ENCODE data around the gene GJB1. TPM values are rescaled to one million over a fixed set of nuclear protein-coding genes. Genes with fewer than 3 reads are reported as not detected.

GJB1 gene
- total RNA-seq, 1 donor from 2014 or later, result not detected

DNA sequence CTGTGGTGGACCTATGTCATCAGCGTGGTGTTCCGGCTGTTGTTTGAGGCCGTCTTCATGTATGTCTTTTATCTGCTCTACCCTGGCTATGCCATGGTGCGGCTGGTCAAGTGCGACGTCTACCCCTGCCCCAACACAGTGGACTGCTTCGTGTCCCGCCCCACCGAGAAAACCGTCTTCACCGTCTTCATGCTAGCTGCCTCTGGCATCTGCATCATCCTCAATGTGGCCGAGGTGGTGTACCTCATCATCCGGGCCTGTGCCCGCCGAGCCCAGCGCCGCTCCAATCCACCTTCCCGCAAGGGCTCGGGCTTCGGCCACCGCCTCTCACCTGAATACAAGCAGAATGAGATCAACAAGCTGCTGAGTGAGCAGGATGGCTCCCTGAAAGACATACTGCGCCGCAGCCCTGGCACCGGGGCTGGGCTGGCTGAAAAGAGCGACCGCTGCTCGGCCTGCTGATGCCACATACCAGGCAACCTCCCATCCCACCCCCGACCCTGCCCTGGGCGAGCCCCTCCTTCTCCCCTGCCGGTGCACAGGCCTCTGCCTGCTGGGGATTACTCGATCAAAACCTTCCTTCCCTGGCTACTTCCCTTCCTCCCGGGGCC lies 1.2 kb downstream of the GJB1 start:
- no peaks in the 10 kb centered on the region for H3K9me3 Mint-ChIP-seq (ENCODE audit: unreplicated experiment)
- no peak overlapping the region for H3K27ac Mint-ChIP-seq (ENCODE audit: unreplicated experiment)
- peaks cover 4% of the 10 kb centered on the region for H3K27me3 Mint-ChIP-seq (ENCODE audit: unreplicated experiment)
- TF ChIP-seq, protein P1, sequence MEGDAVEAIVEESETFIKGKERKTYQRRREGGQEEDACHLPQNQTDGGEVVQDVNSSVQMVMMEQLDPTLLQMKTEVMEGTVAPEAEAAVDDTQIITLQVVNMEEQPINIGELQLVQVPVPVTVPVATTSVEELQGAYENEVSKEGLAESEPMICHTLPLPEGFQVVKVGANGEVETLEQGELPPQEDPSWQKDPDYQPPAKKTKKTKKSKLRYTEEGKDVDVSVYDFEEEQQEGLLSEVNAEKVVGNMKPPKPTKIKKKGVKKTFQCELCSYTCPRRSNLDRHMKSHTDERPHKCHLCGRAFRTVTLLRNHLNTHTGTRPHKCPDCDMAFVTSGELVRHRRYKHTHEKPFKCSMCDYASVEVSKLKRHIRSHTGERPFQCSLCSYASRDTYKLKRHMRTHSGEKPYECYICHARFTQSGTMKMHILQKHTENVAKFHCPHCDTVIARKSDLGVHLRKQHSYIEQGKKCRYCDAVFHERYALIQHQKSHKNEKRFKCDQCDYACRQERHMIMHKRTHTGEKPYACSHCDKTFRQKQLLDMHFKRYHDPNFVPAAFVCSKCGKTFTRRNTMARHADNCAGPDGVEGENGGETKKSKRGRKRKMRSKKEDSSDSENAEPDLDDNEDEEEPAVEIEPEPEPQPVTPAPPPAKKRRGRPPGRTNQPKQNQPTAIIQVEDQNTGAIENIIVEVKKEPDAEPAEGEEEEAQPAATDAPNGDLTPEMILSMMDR (IDR thresholded peaks at IDR 0.05), result no peak
- no peaks in the 10 kb centered on the region for H3K36me3 Mint-ChIP-seq (ENCODE audit: unreplicated experiment)
- peaks cover 3% of the 10 kb centered on the region for H3K4me1 Mint-ChIP-seq (ENCODE audit: unreplicated experiment)
- H3K4me3 Mint-ChIP-seq (ENCODE audit: unreplicated experiment), result no peak overlapping the region
- DNase-seq (ENCODE audit: extremely low spot score, unreplicated experiment), result no peak

DNA sequence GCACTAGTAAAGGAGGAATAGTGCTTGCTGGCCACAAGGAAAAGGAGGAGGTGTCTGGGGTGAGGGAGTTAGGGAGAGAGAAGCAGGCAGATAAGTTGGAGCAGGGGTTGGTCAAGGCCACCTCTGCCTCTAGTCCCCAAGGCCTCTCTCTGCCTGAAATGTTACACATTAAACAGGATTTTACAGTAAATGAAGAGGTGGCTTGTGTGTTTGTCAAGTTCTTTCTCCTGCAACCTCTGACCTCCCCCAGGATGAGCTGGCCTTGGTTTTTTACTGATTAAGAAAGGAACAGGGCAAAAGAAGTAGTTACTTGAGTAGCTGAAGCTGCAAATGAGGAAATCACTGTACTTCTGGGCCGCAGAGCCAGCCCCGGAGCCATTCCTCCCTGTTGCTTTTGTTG lies 2.0 kb downstream of the GJB1 start:
- no peak overlapping the region for H3K27ac Mint-ChIP-seq (ENCODE audit: unreplicated experiment)
- H3K9me3 Mint-ChIP-seq (ENCODE audit: unreplicated experiment), result no peaks in the 10 kb centered on the region
- H3K4me3 Mint-ChIP-seq (ENCODE audit: unreplicated experiment), result no peak overlapping the region
- H3K27me3 Mint-ChIP-seq (ENCODE audit: unreplicated experiment), result peaks cover 4% of the 10 kb centered on the region
- no peaks in the 10 kb centered on the region for H3K36me3 Mint-ChIP-seq (ENCODE audit: unreplicated experiment)
- DNase-seq (ENCODE audit: extremely low spot score, unreplicated experiment), result no peak
- TF ChIP-seq, protein P1 (IDR thresholded peaks at IDR 0.05), result no peak
- H3K4me1 Mint-ChIP-seq (ENCODE audit: unreplicated experiment), result peaks cover 3% of the 10 kb centered on the region

DNA sequence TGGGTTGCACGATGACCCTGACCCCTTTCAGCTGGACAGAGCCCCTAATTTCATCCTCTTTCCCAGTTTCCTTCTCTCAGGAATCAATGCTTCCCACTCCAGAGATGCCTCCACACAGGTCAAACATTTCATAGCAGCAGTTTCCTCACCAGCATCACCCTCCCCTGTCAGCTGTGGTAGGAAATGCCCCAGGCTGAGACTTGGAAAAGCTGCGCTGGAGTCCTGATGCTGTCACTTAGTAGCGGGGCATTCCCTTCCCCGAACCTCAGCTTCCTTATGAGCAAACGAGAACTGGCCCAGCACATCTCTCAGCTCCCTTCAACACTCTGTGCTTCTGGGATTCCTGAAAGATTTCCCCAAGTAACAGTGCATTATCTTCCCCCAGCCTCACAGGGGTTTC lies 2.7 kb downstream of the GJB1 start:
- TF ChIP-seq, protein P1 (IDR thresholded peaks at IDR 0.05), result no peak
- Mint-ChIP-seq H3K27ac (ENCODE audit: unreplicated experiment) (no peak overlapping the region), H3K27me3 (ENCODE audit: unreplicated experiment) (peaks cover 4% of the 10 kb centered on the region), H3K36me3 (ENCODE audit: unreplicated experiment) (no peaks in the 10 kb centered on the region), H3K4me3 (ENCODE audit: unreplicated experiment) (no peak overlapping the region), H3K9me3 (ENCODE audit: unreplicated experiment) (no peaks in the 10 kb centered on the region), H3K4me1 (ENCODE audit: unreplicated experiment) (peaks cover 3% of the 10 kb centered on the region)
- DNase-seq (ENCODE audit: extremely low spot score, unreplicated experiment), result no peak

- Mint-ChIP-seq H3K4me1 (ENCODE audit: unreplicated experiment) (peaks cover 3% of the 10 kb centered on the region), H3K27ac (ENCODE audit: unreplicated experiment) (no peak overlapping the region), H3K4me3 (ENCODE audit: unreplicated experiment) (no peak overlapping the region), H3K27me3 (ENCODE audit: unreplicated experiment) (peaks cover 4% of the 10 kb centered on the region), H3K9me3 (ENCODE audit: unreplicated experiment) (no peaks in the 10 kb centered on the region), H3K36me3 (ENCODE audit: unreplicated experiment) (no peaks in the 10 kb centered on the region)
- TF ChIP-seq, protein P1 (IDR thresholded peaks at IDR 0.05), result no peak
- DNase-seq (ENCODE audit: extremely low spot score, unreplicated experiment), result no peak
Measured at GRCh38 chrX:71227370-71228062, 4.5 kb downstream of the GJB1 start.

DNA sequence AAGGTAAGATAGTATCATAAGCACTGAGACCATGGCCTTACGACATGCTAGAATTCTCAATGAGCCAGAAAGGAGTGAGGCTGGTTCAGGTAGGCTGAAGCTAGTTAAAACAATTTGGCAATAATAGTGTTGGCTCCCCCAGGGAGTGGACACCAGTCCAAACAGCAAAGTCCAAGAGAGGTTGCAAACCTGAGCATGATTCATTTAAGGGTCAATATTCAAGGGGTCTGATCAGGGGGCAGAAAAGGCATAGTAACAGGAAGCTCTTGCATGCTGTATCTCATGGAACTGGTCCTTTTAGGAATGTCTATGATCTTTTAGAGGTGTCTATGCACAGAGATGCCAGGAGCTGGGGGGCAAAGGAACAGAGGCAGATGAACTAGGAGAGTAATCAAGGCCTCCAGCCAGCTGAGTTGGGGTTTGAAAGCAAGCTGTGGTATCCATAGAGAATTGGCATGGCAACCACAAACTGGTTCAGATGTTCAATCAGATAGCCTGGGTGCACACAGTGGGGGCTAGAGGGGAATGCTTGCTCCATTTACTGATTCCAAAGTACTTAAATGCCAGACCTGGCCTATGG lies 5.1 kb downstream of the GJB1 start:
- H3K27ac Mint-ChIP-seq (ENCODE audit: unreplicated experiment), result no peak overlapping the region
- no peaks in the 10 kb centered on the region for H3K36me3 Mint-ChIP-seq (ENCODE audit: unreplicated experiment)
- H3K4me3 Mint-ChIP-seq (ENCODE audit: unreplicated experiment), result no peak overlapping the region
- TF ChIP-seq, protein P1 (IDR thresholded peaks at IDR 0.05), result no peak
- no peaks in the 10 kb centered on the region for H3K9me3 Mint-ChIP-seq (ENCODE audit: unreplicated experiment)
- H3K4me1 Mint-ChIP-seq (ENCODE audit: unreplicated experiment), result peaks cover 3% of the 10 kb centered on the region
- no peak for DNase-seq (ENCODE audit: extremely low spot score, unreplicated experiment)
- peaks cover 2% of the 10 kb centered on the region for H3K27me3 Mint-ChIP-seq (ENCODE audit: unreplicated experiment)

All from osteocyte (in vitro differentiated cells).